ENCODE measurements around the gene SOWAHA.

Gene SOWAHA

DNA sequence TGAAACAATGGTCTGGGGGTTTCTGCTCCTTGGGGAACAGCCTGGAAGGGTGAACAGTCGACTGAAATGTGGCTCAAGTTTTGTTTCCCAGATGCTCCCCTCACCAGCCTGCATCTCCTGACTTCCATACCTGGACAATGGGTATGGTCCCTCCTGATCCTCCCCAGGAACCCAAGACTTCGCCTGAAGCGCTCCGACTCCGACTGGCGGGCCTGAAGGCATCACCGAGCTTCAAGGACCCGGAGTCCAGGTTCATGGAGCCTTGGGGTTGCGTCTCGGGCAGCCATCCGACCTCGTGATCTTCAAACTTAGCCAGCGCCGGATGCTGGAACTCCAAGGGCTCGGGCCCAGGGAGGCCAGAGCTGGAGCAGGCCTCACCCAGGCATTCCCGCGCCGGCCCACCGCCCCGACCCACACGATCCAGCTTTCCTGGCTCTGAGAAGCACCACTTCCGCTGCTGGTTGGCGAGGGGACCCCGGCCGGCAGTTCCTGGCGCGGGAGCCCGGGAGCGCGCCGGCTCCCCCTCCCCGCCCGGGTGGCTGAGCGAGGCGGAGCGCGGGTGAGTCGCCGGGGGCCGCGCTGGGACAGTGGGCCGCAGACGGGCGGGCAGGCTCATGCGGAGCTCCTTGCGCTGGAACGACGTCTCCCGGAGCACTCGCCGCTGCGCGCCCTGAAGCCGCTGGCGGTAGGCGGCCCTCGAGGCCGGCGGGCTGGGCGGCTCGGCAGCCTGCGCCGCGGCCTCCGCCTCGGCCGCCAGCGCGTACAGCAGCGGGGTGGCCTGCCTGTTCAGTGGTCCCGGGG is 12.1 kb downstream of the SOWAHA start:
- in situ Hi-C loops (cut with HindIII; ENCODE audit: low sequenced_read_pairs), result no loop called here

DNA sequence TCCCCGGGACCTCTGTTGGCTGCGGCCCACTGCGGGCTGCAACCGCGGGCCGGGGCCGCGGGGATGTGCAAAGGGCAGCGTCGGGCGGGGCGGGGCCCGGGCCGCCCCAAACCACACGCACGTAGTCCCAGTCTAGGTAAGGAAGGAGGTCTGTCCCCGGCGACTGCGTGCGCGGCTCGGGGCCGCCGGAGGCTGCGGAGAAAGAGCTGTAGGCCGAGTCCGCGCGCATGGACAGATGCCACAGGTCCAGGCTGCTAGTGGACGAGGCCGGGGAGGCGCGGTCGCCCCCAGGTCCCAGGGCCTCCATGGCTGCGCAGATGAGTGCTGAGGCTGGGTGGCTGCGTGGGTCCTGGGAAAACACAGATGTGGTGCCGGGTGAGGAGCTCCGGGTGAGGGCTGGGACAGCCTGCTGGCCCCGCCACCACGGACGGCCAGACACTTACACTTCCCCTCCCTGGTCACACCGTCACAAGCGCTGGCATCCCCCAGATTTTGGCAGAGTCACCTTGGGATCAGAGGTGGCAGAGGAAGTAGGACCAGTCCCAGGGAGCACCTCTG is 12.8 kb downstream of the SOWAHA start:
- in situ Hi-C loops (cut with HindIII; ENCODE audit: low sequenced_read_pairs), result no loop called here

- in situ Hi-C loops (cut with HindIII; ENCODE audit: low sequenced_read_pairs), result no loop called here
Observed at GRCh38 chr5:132826424-132827082, 13.5 kb downstream of the SOWAHA start.

DNA sequence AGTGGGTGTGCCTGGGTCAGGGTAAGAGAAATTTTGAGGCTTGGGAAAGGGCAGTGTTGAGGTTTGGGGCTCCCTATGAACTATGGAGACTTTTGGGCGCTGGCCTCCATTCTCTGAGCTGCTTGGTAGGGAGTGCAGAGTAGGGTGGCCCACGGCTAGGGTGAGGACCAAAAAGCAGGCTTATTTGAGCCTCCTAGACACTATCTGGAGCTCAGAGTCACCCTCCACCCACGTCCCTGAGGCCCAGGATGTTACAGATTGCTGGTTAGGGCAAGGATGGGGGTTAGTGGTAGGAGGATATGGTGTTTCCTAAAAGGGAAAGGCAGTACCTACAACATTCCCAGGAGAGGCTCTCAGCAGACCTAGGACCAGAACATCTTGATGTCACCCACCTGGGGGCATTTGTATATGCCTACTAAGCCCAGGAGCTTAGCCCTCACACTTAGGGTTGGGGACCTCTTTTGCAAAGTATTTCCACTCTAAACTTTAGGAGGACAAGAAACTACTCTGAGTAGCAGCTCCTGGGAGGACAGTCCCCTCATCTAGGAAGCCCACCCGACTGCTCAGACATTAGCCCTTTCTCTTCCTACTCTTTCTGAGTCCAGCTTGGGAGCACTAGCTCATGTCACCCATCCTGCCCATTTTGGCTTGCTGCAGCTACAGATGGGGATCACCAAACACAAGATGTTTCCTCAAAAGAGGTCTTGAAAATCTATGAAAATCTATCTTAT is 15.0 kb downstream of the SOWAHA start:
- in situ Hi-C loops (cut with HindIII; ENCODE audit: low sequenced_read_pairs), result no loop called here

- in situ Hi-C loops (cut with HindIII; ENCODE audit: low sequenced_read_pairs), result no loop called here
Observed at GRCh38 chr5:132828846-132829494, 15.9 kb downstream of the SOWAHA start.

DNA sequence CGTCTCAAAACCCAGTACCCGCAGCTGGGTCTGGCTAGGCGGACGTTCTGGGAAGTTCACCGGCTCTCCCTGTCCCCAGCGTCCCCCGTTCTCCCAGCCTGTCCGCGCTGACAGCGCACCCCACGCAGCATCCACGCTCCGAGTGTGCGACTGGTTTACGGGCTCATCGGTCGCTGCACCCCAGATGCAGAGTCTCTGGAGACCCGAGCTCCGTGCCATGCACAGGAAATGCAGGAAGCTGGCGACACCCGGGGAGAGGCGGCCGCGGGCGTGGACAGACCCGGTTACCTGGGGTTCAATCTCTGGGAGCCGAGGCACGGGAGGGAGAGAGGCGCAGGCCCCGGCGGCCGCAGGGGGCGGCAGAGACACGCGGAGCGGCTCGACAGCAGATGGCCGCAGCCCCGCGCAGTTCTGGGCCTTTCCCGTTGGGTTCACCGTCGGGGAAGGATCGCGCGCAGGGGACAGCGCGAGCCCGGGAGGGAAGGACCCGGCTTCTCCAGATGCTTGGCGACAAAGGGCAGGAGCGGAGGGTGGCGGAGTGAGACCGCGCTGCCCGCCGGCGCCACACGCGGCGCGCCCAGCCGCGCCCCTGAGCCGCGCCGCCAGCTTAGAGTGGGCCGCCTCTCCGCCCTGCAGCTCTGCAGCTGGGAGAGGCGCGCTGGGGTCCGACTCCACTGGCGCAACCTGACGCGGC is 16.8 kb downstream of the SOWAHA start:
- in situ Hi-C loops (cut with HindIII; ENCODE audit: low sequenced_read_pairs), result no loop called here

- in situ Hi-C loops (cut with HindIII; ENCODE audit: low sequenced_read_pairs), result no loop called here
Observed at GRCh38 chr5:132830436-132831094, 17.5 kb downstream of the SOWAHA start, which contains the start of gene SHROOM1. SHROOM1 (minus strand) TSS chr5:132830647; CDS start chr5:132826140, 4,507 bp downstream.

DNA sequence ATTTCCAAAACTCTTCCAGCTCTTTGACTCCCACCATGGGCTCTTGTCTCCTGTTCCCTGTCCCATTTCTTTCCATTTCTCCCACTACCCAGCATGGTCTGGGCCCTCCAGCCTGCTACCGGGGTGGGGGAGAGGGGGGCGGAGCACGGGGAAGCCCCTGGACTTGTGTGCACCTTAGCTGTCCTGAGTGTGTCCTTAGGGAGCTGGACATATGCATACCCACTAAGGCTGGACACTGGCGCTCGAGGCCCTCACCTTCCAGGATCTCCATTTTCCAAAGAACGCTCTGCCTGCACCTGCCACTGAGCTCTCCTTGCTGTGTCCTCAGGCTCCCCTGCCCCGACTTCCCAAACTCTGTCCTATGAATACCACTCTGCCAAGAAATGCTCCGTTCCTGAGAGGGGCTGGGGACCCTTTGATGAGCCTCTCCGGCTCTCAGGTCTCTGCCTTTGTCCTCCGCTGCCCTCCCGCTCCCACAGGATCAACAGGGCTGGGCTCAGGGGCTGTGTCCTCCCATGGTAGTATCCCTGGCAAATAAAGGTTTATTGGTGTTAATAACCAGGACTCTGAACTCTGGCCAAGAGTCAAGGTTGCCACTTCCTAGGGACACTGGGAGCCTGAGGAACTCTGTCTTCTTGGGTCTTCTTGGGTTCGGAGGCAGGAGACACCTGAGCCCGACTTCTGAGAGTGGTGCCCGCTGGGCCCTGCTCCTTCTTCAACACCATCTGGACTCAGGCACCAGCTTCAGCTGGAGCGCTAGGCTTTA is 18.2 kb downstream of the SOWAHA start:
- in situ Hi-C loops (cut with HindIII; ENCODE audit: low sequenced_read_pairs), result no loop called here

- in situ Hi-C loops (cut with HindIII; ENCODE audit: low sequenced_read_pairs), result no loop called here
Observed at GRCh38 chr5:132832612-132833011, 19.5 kb downstream of the SOWAHA start.

GRCh38 chr5:132834057-132834456 is 21.0 kb downstream of the SOWAHA start:
- in situ Hi-C loops (cut with HindIII; ENCODE audit: low sequenced_read_pairs), result no loop called here

GRCh38 chr5:132836852-132837251 is 23.8 kb downstream of the SOWAHA start:
- in situ Hi-C loops (cut with HindIII; ENCODE audit: low sequenced_read_pairs), result no loop called here

GRCh38 chr5:132837868-132838267 is 24.8 kb downstream of the SOWAHA start:
- in situ Hi-C loops (cut with HindIII; ENCODE audit: low sequenced_read_pairs), result no loop called here

DNA sequence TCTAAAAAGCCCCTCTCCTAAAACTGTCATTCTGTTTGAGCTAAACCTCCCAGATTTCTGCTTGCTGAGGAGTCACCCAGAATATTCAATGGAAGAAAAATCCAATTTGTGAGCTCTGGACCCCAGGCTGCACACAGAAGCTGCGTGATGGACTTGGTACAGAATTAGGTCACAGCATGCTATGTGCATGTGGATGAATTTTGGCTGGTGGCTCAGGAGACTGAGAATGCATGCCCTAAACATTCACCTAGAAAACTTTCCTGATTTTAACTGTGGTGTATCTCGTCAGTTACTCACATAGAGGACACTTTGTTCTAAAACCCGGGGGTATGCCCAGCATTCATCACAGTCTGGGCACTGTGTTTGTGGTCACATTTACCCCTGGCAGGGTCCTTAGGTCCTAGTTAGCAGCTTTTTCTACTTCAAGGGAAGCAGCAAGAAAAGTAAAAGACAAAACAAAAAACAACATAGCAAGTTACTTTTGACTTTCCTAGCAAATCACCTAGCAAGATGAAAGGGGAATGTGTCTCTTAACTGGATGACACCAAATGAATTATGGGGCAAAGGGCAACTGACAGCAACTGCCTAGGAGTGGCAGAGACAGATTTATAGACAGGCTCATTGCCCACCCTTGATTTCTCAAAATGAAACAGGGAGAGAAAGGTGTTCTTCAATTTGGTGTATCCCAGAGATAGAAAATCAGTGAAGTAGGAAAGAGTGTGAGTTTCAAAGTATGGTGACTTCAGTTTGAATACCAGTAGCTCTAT is 25.6 kb downstream of the SOWAHA start:
- in situ Hi-C loops (cut with HindIII; ENCODE audit: low sequenced_read_pairs), result no loop called here

GRCh38 chr5:132839426-132840301 is 26.6 kb downstream of the SOWAHA start:
- in situ Hi-C loops (cut with HindIII; ENCODE audit: low sequenced_read_pairs), result no loop called here

DNA sequence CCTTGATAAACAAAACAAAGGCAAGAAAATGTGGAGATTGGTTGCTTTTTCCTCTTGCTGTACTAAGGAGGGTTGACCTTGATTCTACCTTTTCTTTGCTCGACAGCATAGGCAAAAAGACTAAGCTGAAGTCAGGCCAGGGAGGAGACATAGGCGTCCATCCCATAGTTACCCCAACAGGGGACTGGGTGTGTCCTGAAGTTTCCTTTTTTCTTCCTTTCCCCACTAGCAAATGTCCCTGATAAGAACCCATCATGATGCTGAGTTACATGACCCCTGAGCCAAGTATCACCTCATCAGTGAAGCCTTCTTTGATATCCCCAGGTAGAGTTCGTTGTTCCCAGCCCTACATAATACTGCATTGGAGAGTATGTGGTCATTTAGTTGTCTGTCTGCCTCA is 27.2 kb downstream of the SOWAHA start:
- in situ Hi-C loops (cut with HindIII; ENCODE audit: low sequenced_read_pairs), result no loop called here

DNA sequence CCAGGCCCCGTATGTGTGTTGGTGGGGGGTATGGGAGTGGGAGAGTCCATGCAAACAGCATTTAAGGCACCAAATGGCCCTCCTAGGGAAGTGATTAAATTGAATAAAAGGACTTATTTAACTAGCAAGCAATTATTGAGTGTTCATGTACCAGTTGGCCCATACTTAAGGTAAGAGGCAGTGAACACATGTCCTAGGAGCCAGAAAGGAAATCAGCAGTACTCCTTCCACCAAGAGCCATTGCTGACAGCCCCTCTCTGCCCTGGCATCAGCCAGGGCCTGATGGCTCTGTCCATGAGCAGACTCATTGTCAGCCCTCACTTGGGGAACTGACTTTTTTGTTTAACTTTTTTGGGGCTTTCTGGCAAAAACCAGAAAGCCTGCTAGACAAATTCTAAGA is 27.8 kb downstream of the SOWAHA start:
- in situ Hi-C loops (cut with HindIII; ENCODE audit: low sequenced_read_pairs), result no loop called here

- in situ Hi-C loops (cut with HindIII; ENCODE audit: low sequenced_read_pairs), result no loop called here
Observed at GRCh38 chr5:132841305-132841704, 28.2 kb downstream of the SOWAHA start.

Measured in DLD1 (cell line).